Neural crest cell (in vitro differentiated cells): Measurements from ENCODE around the gene TDRD10. TPM values are rescaled to one million over a fixed set of nuclear protein-coding genes. Genes with fewer than 3 reads are reported as not detected.

Experiments used
- DNase-seq: peaks from one replicate; pipeline ENCODE4 v3.0.0; 2021; ENCODE audit warnings: low read depth, mixed read lengths, low spot score
- H3K27ac Mint-ChIP-seq: one replicate; pipeline ENCODE4 v1.8.0; 2021; ENCODE audit warnings: mild to moderate bottlenecking, mixed read lengths; ENCODE audit not compliant: unreplicated experiment
- H3K27me3 Mint-ChIP-seq: 2 replicates; pipeline ENCODE4 v1.8.0; 2021; ENCODE audit warnings: low read depth, mild to moderate bottlenecking, mixed read lengths
- H3K36me3 Mint-ChIP-seq: 2 replicates; pipeline ENCODE4 v1.8.0; 2021; ENCODE audit warnings: low read depth, mild to moderate bottlenecking, mixed read lengths
- H3K4me1 Mint-ChIP-seq: 2 replicates; pipeline ENCODE4 v1.8.0; 2021; ENCODE audit warnings: mixed read lengths
- H3K4me3 Mint-ChIP-seq: one replicate; pipeline ENCODE4 v1.8.0; 2021; ENCODE audit warnings: mild to moderate bottlenecking, mixed read lengths
- H3K9me3 Mint-ChIP-seq: 2 replicates; pipeline ENCODE4 v1.8.0; 2021; ENCODE audit warnings: mixed read lengths
- CTCF ChIP-seq: fragments of 200-600 bp; sonication (generic); conservative IDR thresholded peaks from 2 replicates; pipeline ENCODE4 v1.5.0; 2021; ENCODE audit warnings: antibody characterized with exemption, mild to moderate bottlenecking
- total RNA-seq: library from RNA; stranded (reverse); gene quantifications from 2 replicates; pipeline ENCODE4 v1.2.1, GENCODE V29; 2021

TDRD10 gene
- total RNA-seq, 1 donor from 2014 or later: not detected

- DNase-seq: no peak
- H3K4me1 Mint-ChIP-seq: no peaks in the 10 kb centered on the region
- H3K36me3 Mint-ChIP-seq: no peaks in the 10 kb centered on the region
- no peaks in the 10 kb centered on the region for H3K27me3 Mint-ChIP-seq
- no peak overlapping the region for H3K4me3 Mint-ChIP-seq
- no peaks in the 10 kb centered on the region for H3K9me3 Mint-ChIP-seq
- no peak overlapping the region for H3K27ac Mint-ChIP-seq
- TF ChIP-seq CTCF: no peak
These were observed 42.9 kb upstream of the TDRD10 start for GRCh38 chr1:154459080-154459479.

GRCh38 chr1:154460695-154461260 is 41.2 kb upstream of the TDRD10 start:
- H3K4me1 Mint-ChIP-seq: no peaks in the 10 kb centered on the region
- H3K4me3 Mint-ChIP-seq: no peak overlapping the region
- DNase-seq: no peak
- H3K27ac Mint-ChIP-seq: no peak overlapping the region
- no peak for TF ChIP-seq CTCF
- H3K27me3 Mint-ChIP-seq: no peaks in the 10 kb centered on the region
- no peaks in the 10 kb centered on the region for H3K9me3 Mint-ChIP-seq
- H3K36me3 Mint-ChIP-seq: no peaks in the 10 kb centered on the region

GRCh38 chr1:154463512-154463990 is 38.5 kb upstream of the TDRD10 start:
- H3K4me3 Mint-ChIP-seq: no peak overlapping the region
- TF ChIP-seq CTCF: no peak
- no peaks in the 10 kb centered on the region for H3K9me3 Mint-ChIP-seq
- DNase-seq: no peak
- no peaks in the 10 kb centered on the region for H3K27me3 Mint-ChIP-seq
- H3K27ac Mint-ChIP-seq: no peak overlapping the region
- no peaks in the 10 kb centered on the region for H3K4me1 Mint-ChIP-seq
- H3K36me3 Mint-ChIP-seq: no peaks in the 10 kb centered on the region

GRCh38 chr1:154465621-154466195 is 36.3 kb upstream of the TDRD10 start:
- no peaks in the 10 kb centered on the region for H3K36me3 Mint-ChIP-seq
- no peaks in the 10 kb centered on the region for H3K9me3 Mint-ChIP-seq
- no peak for DNase-seq
- H3K4me1 Mint-ChIP-seq: no peaks in the 10 kb centered on the region
- H3K27me3 Mint-ChIP-seq: no peaks in the 10 kb centered on the region
- H3K27ac Mint-ChIP-seq: peak overlapping the region; percentile 73
- H3K4me3 Mint-ChIP-seq: no peak overlapping the region
- no peak for TF ChIP-seq CTCF

- DNase-seq: no peak
- Mint-ChIP-seq H3K9me3 (no peaks in the 10 kb centered on the region), H3K4me3 (no peak overlapping the region), H3K27ac (peak overlapping the region; percentile 73), H3K4me1 (no peaks in the 10 kb centered on the region), H3K27me3 (no peaks in the 10 kb centered on the region), H3K36me3 (no peaks in the 10 kb centered on the region)
- TF ChIP-seq CTCF: no peak
These were observed 35.8 kb upstream of the TDRD10 start for GRCh38 chr1:154466206-154466605.
